ENCODE results near the gene GMCL2.
"Not testable (repeated sequence)": the region's sequence is repeated elsewhere in the genome, so short reads cannot be mapped to it uniquely, and the experiment has no call there.

Gene GMCL2

GRCh38 chr5:178187014-178187413 lies at the start of gene GMCL2:
Gene GMCL2, minus strand, starts transcription at chr5:178187371. Its CDS starts 72 bp downstream, at chr5:178187299.
- DNase-seq, result no peak

GRCh38 chr5:178236679-178237078 lies 49.5 kb upstream of the GMCL2 start:
- DNase-seq, result no peak

- no peak for DNase-seq
Measured at GRCh38 chr5:178236126-178236525, 49.0 kb upstream of the GMCL2 start.

- DNase-seq, result no peak
Measured at GRCh38 chr5:178235588-178235974, 48.4 kb upstream of the GMCL2 start.

GRCh38 chr5:178234750-178235587 lies 47.8 kb upstream of the GMCL2 start:
- DNase-seq, result peak; percentile 89

- DNase-seq, result no peak
Measured at GRCh38 chr5:178234121-178234749, 47.1 kb upstream of the GMCL2 start.

GRCh38 chr5:178232920-178233429 lies 45.8 kb upstream of the GMCL2 start:
- DNase-seq, result no peak

- peak; percentile 89 for DNase-seq
Measured at GRCh38 chr5:178232124-178232919, 45.2 kb upstream of the GMCL2 start, which contains the start of gene PHYKPL. Gene PHYKPL, minus strand, starts transcription at chr5:178232802. Its CDS starts 252 bp downstream, at chr5:178232550.

GRCh38 chr5:178231539-178232123 lies 44.5 kb upstream of the GMCL2 start:
- no peak for DNase-seq

GRCh38 chr5:178230879-178231538 lies 43.8 kb upstream of the GMCL2 start:
- DNase-seq, result no peak

- no peak for DNase-seq
Measured at GRCh38 chr5:178229861-178230260, 42.7 kb upstream of the GMCL2 start.

- not testable (repeated sequence) for DNase-seq
Measured at GRCh38 chr5:178229111-178229510, 41.9 kb upstream of the GMCL2 start.

GRCh38 chr5:178228609-178229008 lies 41.4 kb upstream of the GMCL2 start:
- DNase-seq, result no peak

- no peak for DNase-seq
Measured at GRCh38 chr5:178227929-178228328, 40.8 kb upstream of the GMCL2 start.

GRCh38 chr5:178227138-178227659 lies 40.0 kb upstream of the GMCL2 start:
- no peak for DNase-seq

GRCh38 chr5:178225174-178225573 lies 38.0 kb upstream of the GMCL2 start:
- DNase-seq, result no peak

GRCh38 chr5:178224403-178224802 lies 37.2 kb upstream of the GMCL2 start:
- DNase-seq, result no peak

GRCh38 chr5:178223828-178224335 lies 36.7 kb upstream of the GMCL2 start:
- no peak for DNase-seq

GRCh38 chr5:178223196-178223773 lies 36.1 kb upstream of the GMCL2 start:
- DNase-seq, result no peak

- DNase-seq, result no peak
Measured at GRCh38 chr5:178222292-178222691, 35.1 kb upstream of the GMCL2 start.

GRCh38 chr5:178221853-178222252 lies 34.7 kb upstream of the GMCL2 start:
- no peak for DNase-seq
